ENCODE results near the gene CUL4A.

CUL4A gene

GRCh38 chr13:113166266-113166665, 43.1 kb upstream of the CUL4A start:
- Histone ChIP-seq H3K9ac (ENCODE audit: low read depth, low read length) (no peak overlapping the region), H2AFZ (ENCODE audit: low read depth, low read length) (no peak overlapping the region), H3K36me3 (ENCODE audit: insufficient read depth, low read length) (peaks cover 10% of the 10 kb centered on the region), H3K79me2 (ENCODE audit: insufficient read depth, low read length) (no peaks in the 10 kb centered on the region), H3K27me3 (ENCODE audit: insufficient read depth, low read length, poor library complexity) (peaks cover 2% of the 10 kb centered on the region), H3K4me3 (ENCODE audit: low read depth in 1 of 2, low read length in 2 of 2) (no peak overlapping the region), H3K9me3 (ENCODE audit: insufficient read depth, low read length, severe bottlenecking) (no peaks in the 10 kb centered on the region), H3K4me2 (ENCODE audit: insufficient read depth, low read length) (no peak overlapping the region), H4K20me1 (ENCODE audit: insufficient read depth, low read length) (no peaks in the 10 kb centered on the region; the same call in 1 of the 2 replicates), H3K4me1 (ENCODE audit: insufficient read depth, low read length) (no peaks in the 10 kb centered on the region; the same call in 1 of the 2 replicates), H3K27ac (ENCODE audit: low read length) (no peak overlapping the region)
- DNase-seq (no peak), ATAC-seq (ENCODE audit: insufficient read depth, low read depth) (no peak)
- TF ChIP-seq CTCF (IDR thresholded peaks at IDR 0.05; ENCODE audit: borderline replicate concordance, extremely low read depth, low read length, poor library complexity, severe bottlenecking) (no peak), EZH2 (IDR thresholded peaks at IDR 0.05; ENCODE audit: borderline replicate concordance, low read depth, low read length, severe bottlenecking) (no peak)

- Histone ChIP-seq H3K4me2 (ENCODE audit: insufficient read depth, low read length) (no peak overlapping the region), H3K4me1 (ENCODE audit: insufficient read depth, low read length) (no peaks in the 10 kb centered on the region), H3K9me3 (ENCODE audit: insufficient read depth, low read length, severe bottlenecking) (no peaks in the 10 kb centered on the region), H3K79me2 (ENCODE audit: insufficient read depth, low read length) (no peaks in the 10 kb centered on the region), H3K36me3 (ENCODE audit: insufficient read depth, low read length) (peaks cover 14% of the 10 kb centered on the region), H3K4me3 (ENCODE audit: low read depth in 1 of 2, low read length in 2 of 2) (no peak overlapping the region), H3K9ac (ENCODE audit: low read depth, low read length) (no peak overlapping the region), H3K27me3 (ENCODE audit: insufficient read depth, low read length, poor library complexity) (no peaks in the 10 kb centered on the region), H3K27ac (ENCODE audit: low read length) (no peak overlapping the region), H4K20me1 (ENCODE audit: insufficient read depth, low read length) (no peaks in the 10 kb centered on the region; the same call in 1 of the 2 replicates), H2AFZ (ENCODE audit: low read depth, low read length) (no peak overlapping the region)
- no peak for DNase-seq
- ATAC-seq (ENCODE audit: insufficient read depth, low read depth) = no peak
- TF ChIP-seq CTCF (IDR thresholded peaks at IDR 0.05; ENCODE audit: borderline replicate concordance, extremely low read depth, low read length, poor library complexity, severe bottlenecking) (no peak), EZH2 (IDR thresholded peaks at IDR 0.05; ENCODE audit: borderline replicate concordance, low read depth, low read length, severe bottlenecking) (no peak)
Measured at GRCh38 chr13:113166681-113167080, 42.7 kb upstream of the CUL4A start.

- no peak for TF ChIP-seq EZH2 (IDR thresholded peaks at IDR 0.05; ENCODE audit: borderline replicate concordance, low read depth, low read length, severe bottlenecking)
- no peak for TF ChIP-seq CTCF (IDR thresholded peaks at IDR 0.05; ENCODE audit: borderline replicate concordance, extremely low read depth, low read length, poor library complexity, severe bottlenecking)
Measured at GRCh38 chr13:113167155-113167554, 42.3 kb upstream of the CUL4A start.

GRCh38 chr13:113167575-113167974, 41.8 kb upstream of the CUL4A start:
- no peak for ATAC-seq (ENCODE audit: insufficient read depth, low read depth)
- H4K20me1 ChIP-seq (ENCODE audit: insufficient read depth, low read length) = no peaks in the 10 kb centered on the region; the same call in 1 of the 2 replicates
- H3K27ac ChIP-seq (ENCODE audit: low read length) = no peak overlapping the region
- H3K4me1 ChIP-seq (ENCODE audit: insufficient read depth, low read length) = no peaks in the 10 kb centered on the region
- H3K9me3 ChIP-seq (ENCODE audit: insufficient read depth, low read length, severe bottlenecking) = no peaks in the 10 kb centered on the region
- peaks cover 22% of the 10 kb centered on the region for H3K36me3 ChIP-seq (ENCODE audit: insufficient read depth, low read length)
- TF ChIP-seq EZH2 (IDR thresholded peaks at IDR 0.05; ENCODE audit: borderline replicate concordance, low read depth, low read length, severe bottlenecking) = no peak
- TF ChIP-seq CTCF (IDR thresholded peaks at IDR 0.05; ENCODE audit: borderline replicate concordance, extremely low read depth, low read length, poor library complexity, severe bottlenecking) = no peak
- no peak for DNase-seq
- H3K9ac ChIP-seq (ENCODE audit: low read depth, low read length) = no peak overlapping the region
- H3K79me2 ChIP-seq (ENCODE audit: insufficient read depth, low read length) = no peaks in the 10 kb centered on the region
- no peak overlapping the region for H3K4me2 ChIP-seq (ENCODE audit: insufficient read depth, low read length)
- H3K27me3 ChIP-seq (ENCODE audit: insufficient read depth, low read length, poor library complexity) = no peaks in the 10 kb centered on the region
- H3K4me3 ChIP-seq (ENCODE audit: low read depth in 1 of 2, low read length in 2 of 2) = no peak overlapping the region
- no peak overlapping the region for H2AFZ ChIP-seq (ENCODE audit: low read depth, low read length)

More at GRCh38 chr13:113167155-113167554, 42.3 kb upstream of the CUL4A start:
- Histone ChIP-seq H2AFZ (ENCODE audit: low read depth, low read length) (no peak overlapping the region), H3K4me2 (ENCODE audit: insufficient read depth, low read length) (no peak overlapping the region), H4K20me1 (ENCODE audit: insufficient read depth, low read length) (no peaks in the 10 kb centered on the region; the same call in 1 of the 2 replicates), H3K79me2 (ENCODE audit: insufficient read depth, low read length) (no peaks in the 10 kb centered on the region), H3K36me3 (ENCODE audit: insufficient read depth, low read length) (peaks cover 18% of the 10 kb centered on the region), H3K9ac (ENCODE audit: low read depth, low read length) (no peak overlapping the region), H3K4me1 (ENCODE audit: insufficient read depth, low read length) (no peaks in the 10 kb centered on the region), H3K9me3 (ENCODE audit: insufficient read depth, low read length, severe bottlenecking) (no peaks in the 10 kb centered on the region), H3K4me3 (ENCODE audit: low read depth in 1 of 2, low read length in 2 of 2) (no peak overlapping the region), H3K27ac (ENCODE audit: low read length) (no peak overlapping the region), H3K27me3 (ENCODE audit: insufficient read depth, low read length, poor library complexity) (no peaks in the 10 kb centered on the region)
- no peak for DNase-seq
- ATAC-seq (ENCODE audit: insufficient read depth, low read depth) = no peak

All from DND-41 (cell line).